DND-41 (cell line): ENCODE results near the gene LCK.

ENCODE experiments used
- CTCF ChIP-seq: IDR thresholded peaks from 2 replicates; pipeline ENCODE4 v1.5.1; 2012; ENCODE audit warnings: borderline replicate concordance, low read length, moderate library complexity, mild to moderate bottlenecking; ENCODE audit not compliant: poor library complexity, severe bottlenecking; ENCODE audit errors: extremely low read depth
- EZH2 ChIP-seq: IDR thresholded peaks from 3 replicates; pipeline ENCODE4 v1.6.1; 2012; ENCODE audit warnings: borderline replicate concordance, low read depth, mild to moderate bottlenecking, moderate library complexity, low read length, inconsistent platforms; ENCODE audit not compliant: severe bottlenecking

- no peak for TF ChIP-seq EZH2
- no peak for TF ChIP-seq CTCF
These were observed 34.5 kb upstream of the LCK start for GRCh38 chr1:32216566-32216965.
